Vagina (tissue), 2 donors: ENCODE data around the gene ETV4. TPM values are rescaled to one million over a fixed set of nuclear protein-coding genes. Genes with fewer than 3 reads are reported as not detected.
A peak's percentile ranks its signal among the peaks of the same experiment; 100 is the strongest.

ENCODE experiments used
- DNase-seq, 2 donors: peaks; one replicate each; pipeline ENCODE4 v3.0.0-alpha.2; 2017; ENCODE audit errors: extremely low spot score in 2 of 2
- H3K27ac ChIP-seq: fragments of 200-600 bp; sonication (generic); one replicate; pipeline ENCODE4 v1.5.1; 2019
- H3K27me3 ChIP-seq: fragments of 200-600 bp; sonication (generic); one replicate; pipeline ENCODE4 v1.5.1; 2019
- H3K36me3 ChIP-seq, 2 donors: fragments of 200-600 bp; sonication (generic); one replicate each; pipeline ENCODE4 v1.5.1; 2017 to 2019
- H3K4me1 ChIP-seq: fragments of 200-600 bp; sonication (generic); one replicate; pipeline ENCODE4 v1.5.1; 2019
- H3K4me3 ChIP-seq, 2 donors: fragments of 200-600 bp; sonication (generic); 1 replicate in 1 of 2; 2 replicates in 1 of 2; pipeline ENCODE4 v1.5.1; 2016 to 2019
- H3K9me3 ChIP-seq: fragments of 200-600 bp; sonication (generic); one replicate; pipeline ENCODE4 v1.5.1; 2019
- CTCF ChIP-seq, 3 experiments: fragments of 450-650 bp in 2 of 3; fragments of 200-600 bp in 1 of 3; sonication (generic) in 1 of 3; IDR thresholded peaks; one replicate each; pipeline ENCODE4 v1.5.1; 2017 to 2019; ENCODE audit warnings: antibody characterized with exemption in 3 of 3, mild to moderate bottlenecking in 2 of 3, moderate library complexity in 2 of 3
- POLR2A ChIP-seq, 2 donors: fragments of 450-650 bp; IDR thresholded peaks; one replicate each; pipeline ENCODE4 v1.6.1; 2017; ENCODE audit warnings: antibody characterized with exemption in 2 of 2, mild to moderate bottlenecking in 2 of 2, moderate library complexity in 2 of 2
- POLR2AphosphoS5 ChIP-seq, 2 donors: sonication (generic); formaldehyde crosslinking; IDR thresholded peaks; one replicate each; pipeline ENCODE4 v1.9.0; 2017; ENCODE audit warnings: antibody characterized with exemption in 2 of 2, mild to moderate bottlenecking in 2 of 2, low read depth in 1 of 2; ENCODE audit not compliant: insufficient read depth in 1 of 2
- intact Hi-C: fragments of 100-400 bp; cut with DNase I; formaldehyde crosslinking; loops from one replicate; pipeline ENCODE4 v1.15.1; 2023
- total RNA-seq: library from RNA; depleted of rRNA; stranded (reverse); fragments of >200 nt; gene quantifications from one replicate; pipeline ENCODE4 v1.2.3, GENCODE V29; 2016

Gene ETV4
- total RNA-seq, 1 donor from 2014 or later: 5.4 TPM

DNA sequence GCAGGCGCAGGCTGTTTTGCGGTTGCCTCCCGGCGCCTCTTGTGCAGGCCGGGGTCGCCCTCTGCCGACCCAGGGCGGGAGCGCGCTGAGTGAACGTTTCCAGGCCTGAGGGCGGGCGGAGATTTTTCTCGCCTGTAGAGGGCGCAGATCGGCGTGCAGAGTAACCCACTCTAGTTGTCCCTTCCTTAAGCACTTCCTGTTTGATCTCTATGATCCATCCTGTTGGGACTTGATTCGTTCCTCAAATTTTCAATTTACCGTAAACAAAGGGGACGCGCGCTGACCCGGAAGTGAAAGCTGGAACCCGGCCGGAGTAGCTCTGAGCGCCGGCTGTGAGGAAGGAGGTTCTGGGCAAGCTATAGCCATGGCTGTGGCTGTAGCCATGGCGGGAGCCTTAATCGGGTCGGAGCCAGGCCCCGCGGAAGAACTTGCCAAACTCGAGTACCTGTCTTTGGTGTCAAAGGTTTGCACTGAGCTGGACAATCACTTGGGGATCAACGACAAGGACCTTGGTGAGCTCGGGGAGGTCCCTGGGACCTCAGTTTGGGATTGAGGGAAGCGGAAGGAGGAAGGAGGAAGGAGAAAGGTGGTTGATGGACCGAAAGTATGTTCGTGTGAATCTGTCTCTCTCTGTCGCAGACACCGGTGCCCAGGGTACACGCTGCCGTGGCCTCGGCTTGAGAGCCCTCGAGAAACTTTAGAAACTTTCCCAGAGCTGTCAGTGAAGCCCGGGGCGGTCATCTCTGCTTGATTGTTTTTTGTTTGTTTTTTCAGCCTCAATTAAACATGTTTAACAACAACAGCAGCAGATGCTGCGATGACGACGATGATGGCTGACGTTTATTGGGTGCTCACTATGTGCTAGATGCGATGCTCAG is 62.2 kb downstream of the ETV4 start, which contains the start of gene DHX8:
Gene DHX8, plus strand, starts transcription at position 302 of the 878 bp plus-strand sequence. Its CDS starts 63 bp downstream, at position 365.
- DNase-seq: peak; percentile 97 to 98
- peak within 1 kb of the TSS; percentile 86 for H3K27ac ChIP-seq
- no peaks in the 10 kb centered on the region for H3K27me3 ChIP-seq
- peaks cover 41% of the 10 kb centered on the region for H3K4me1 ChIP-seq
- H3K36me3 ChIP-seq: no peaks in the 10 kb centered on the region
- intact Hi-C loops: loop anchor here (2.0 kb wide), 1 partner anchor 89 kb away; no protein-coding TSS in a partner anchor
- no peaks in the 10 kb centered on the region for H3K9me3 ChIP-seq
- peak within 1 kb of the TSS; percentile 61 to 72 for H3K4me3 ChIP-seq
- peak in 1 of 2 donors; percentile 29 for TF ChIP-seq POLR2A (IDR thresholded peaks at IDR 0.05)
- peak; percentile 92 to 100 for TF ChIP-seq POLR2AphosphoS5 (IDR thresholded peaks at IDR 0.05; ENCODE audit: insufficient read depth in 1 of 2, low read depth in 1 of 2)
- peak; percentile 100 for TF ChIP-seq CTCF (IDR thresholded peaks at IDR 0.05)

DNA sequence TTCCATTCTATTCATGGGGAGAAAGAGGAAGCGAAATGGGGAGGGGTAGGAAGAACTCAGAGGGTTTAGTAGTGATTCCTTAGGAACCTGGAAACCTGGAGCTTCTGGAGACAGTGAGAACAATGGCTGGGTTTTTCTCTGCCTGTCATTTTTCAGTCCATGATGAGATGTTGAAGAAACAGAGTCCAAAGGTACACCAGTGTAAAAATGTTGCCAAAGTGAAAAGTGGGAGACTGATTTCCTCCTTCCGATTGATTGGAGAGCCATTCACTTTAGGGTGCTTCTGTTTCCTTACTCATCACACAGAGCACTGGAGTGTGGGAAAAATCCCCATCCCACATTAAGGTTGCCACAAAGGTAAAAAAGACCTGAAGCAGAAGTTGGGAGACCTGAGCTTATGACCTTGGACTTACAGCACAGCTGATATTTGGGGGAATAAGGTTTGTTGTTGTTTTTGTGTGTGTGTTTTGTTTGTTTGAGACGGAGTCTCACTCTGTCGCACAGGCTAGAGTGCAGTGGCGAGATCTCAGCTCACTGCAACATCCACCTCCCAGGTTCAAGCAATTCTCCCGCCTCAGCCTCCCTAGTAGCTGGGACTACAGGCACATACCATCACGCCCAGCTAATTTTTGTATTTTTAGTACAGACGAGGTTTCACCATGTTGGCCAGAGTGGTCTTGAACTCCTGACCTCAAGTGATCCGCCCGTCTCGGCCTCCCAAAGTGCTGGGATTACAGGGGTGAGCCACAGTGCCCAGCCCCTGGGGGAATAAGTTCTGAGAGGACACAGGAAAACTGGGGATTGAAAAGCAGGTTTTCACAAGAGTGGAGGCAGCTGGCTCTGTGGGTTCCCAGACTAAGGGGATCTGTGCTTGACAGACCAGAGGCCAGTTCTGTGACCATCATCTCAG is 63.8 kb downstream of the ETV4 start:
- Histone ChIP-seq H3K4me3 (no peak overlapping the region), H3K27me3 (no peaks in the 10 kb centered on the region), H3K4me1 (peaks cover 30% of the 10 kb centered on the region), H3K9me3 (no peaks in the 10 kb centered on the region), H3K36me3 (no peaks in the 10 kb centered on the region), H3K27ac (peak overlapping the region; percentile 86)
- DNase-seq: no peak
- TF ChIP-seq POLR2A (IDR thresholded peaks at IDR 0.05): no peak
- no peak for TF ChIP-seq CTCF (IDR thresholded peaks at IDR 0.05)
- TF ChIP-seq POLR2AphosphoS5 (IDR thresholded peaks at IDR 0.05; ENCODE audit: insufficient read depth in 1 of 2, low read depth in 1 of 2): no peak
- intact Hi-C loops: loop anchor here (2.0 kb wide), 1 partner anchor 88 kb away; no protein-coding TSS in a partner anchor

DNA sequence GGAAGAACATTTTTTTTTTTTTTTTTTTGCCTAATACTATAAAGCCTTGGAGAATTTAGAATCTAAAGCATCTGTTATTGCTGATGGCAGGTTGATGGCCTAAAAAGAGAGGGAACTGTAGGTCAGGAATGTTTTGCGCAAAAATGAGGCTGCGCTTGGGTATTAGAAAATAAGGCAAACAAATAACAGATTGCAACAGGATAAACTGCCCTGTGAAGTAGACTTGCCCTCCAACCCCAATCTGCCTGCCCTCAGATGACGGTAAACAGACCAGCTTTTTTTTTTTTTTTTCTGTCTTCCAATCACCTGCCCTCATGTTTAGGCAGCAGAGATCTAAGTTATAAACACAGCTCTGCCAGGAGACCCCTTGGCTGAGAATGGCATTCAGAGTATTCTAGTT is 66.2 kb downstream of the ETV4 start:
- intact Hi-C loops: no loop called here
- Histone ChIP-seq H3K27me3 (no peaks in the 10 kb centered on the region), H3K36me3 (no peaks in the 10 kb centered on the region), H3K4me3 (no peak overlapping the region), H3K4me1 (peaks cover 11% of the 10 kb centered on the region), H3K27ac (no peak overlapping the region), H3K9me3 (no peaks in the 10 kb centered on the region)
- no peak for DNase-seq
- no peak for TF ChIP-seq POLR2AphosphoS5 (IDR thresholded peaks at IDR 0.05; ENCODE audit: insufficient read depth in 1 of 2, low read depth in 1 of 2)
- TF ChIP-seq CTCF (IDR thresholded peaks at IDR 0.05): no peak
- TF ChIP-seq POLR2A (IDR thresholded peaks at IDR 0.05): no peak

Other genes starting within 250 kb of the ETV4 start
- 35.6 TPM for gene ARL4D, start 147.3 kb downstream of the ETV4 start, total RNA-seq
- 32.7 TPM for gene DHX8, start 62.4 kb downstream of the ETV4 start, total RNA-seq
- gene MEOX1, start 115.6 kb upstream of the ETV4 start, total RNA-seq: 4.7 TPM
- gene SOST, start 212.5 kb upstream of the ETV4 start, total RNA-seq: not detected
- gene DUSP3, start 232.6 kb upstream of the ETV4 start, total RNA-seq: 43.5 TPM
- gene CFAP97D1, start 234.1 kb upstream of the ETV4 start, total RNA-seq: not detected